HEK293 (cell line): ENCODE measurements around the gene IGF2BP2.

Source experiments
- CTCF ChIA-PET: fragments of 350-600 bp; formaldehyde crosslinking; extraction: SDS; loops from one replicate; lab custom pipeline; 2021; ENCODE audit warnings: antibody characterized with exemption; lab: Yijun Ruan, JAX
- POLR2A ChIA-PET: fragments of 300-600 bp; formaldehyde crosslinking; extraction: SDS; loops from one replicate; lab custom pipeline; 2020; ENCODE audit warnings: antibody characterized with exemption, inconsistent platforms; lab: Yijun Ruan, JAX
- H3K27ac ChIP-seq: fragments of 200-500 bp; sonication (Bioruptor generic); 2 replicates; pipeline ENCODE4 v1.5.1; 2014; ENCODE audit warnings: low read depth, low read length, control low read depth, inconsistent platforms; ENCODE audit errors: extremely low read depth
- H3K36me3 ChIP-seq, 2 experiments: fragments of 200-500 bp in 1 of 2; sonication (Bioruptor generic) in 1 of 2; 1 replicate in 1 of 2; 2 replicates in 1 of 2; pipeline ENCODE4 v1.5.1; 2014 to 2017; ENCODE audit warnings: inconsistent platforms in 2 of 2, low read length in 2 of 2; ENCODE audit not compliant: control insufficient read depth in 2 of 2, insufficient read depth in 1 of 2
- H3K4me1 ChIP-seq: fragments of 200-500 bp; sonication (Bioruptor generic); 2 replicates; pipeline ENCODE4 v1.5.1; 2014; ENCODE audit warnings: mild to moderate bottlenecking, low read length, inconsistent platforms; ENCODE audit not compliant: control insufficient read depth, insufficient read depth
- H3K4me3 ChIP-seq: 2 replicates; pipeline ENCODE4 v1.5.1; 2011; ENCODE audit warnings: low read depth, mild to moderate bottlenecking, control low read depth, low read length, moderate library complexity
- H3K9me3 ChIP-seq: fragments of 200-500 bp; sonication (Bioruptor generic); 2 replicates; pipeline ENCODE4 v1.5.1; 2014; ENCODE audit warnings: low read depth, low read length, inconsistent platforms; ENCODE audit not compliant: control insufficient read depth, insufficient read depth
- GLIS1 ChIP-seq: fragments of 450-650 bp; formaldehyde crosslinking; IDR thresholded peaks from 2 replicates; pipeline ENCODE4 v1.5.1; 2016; ENCODE audit warnings: missing biosample characterization, missing genetic modification characterization
- GLIS2 ChIP-seq: fragments of 450-650 bp; formaldehyde crosslinking; IDR thresholded peaks from 2 replicates; pipeline ENCODE4 v1.5.1; 2016; ENCODE audit warnings: missing biosample characterization, missing genetic modification characterization
- SCRT2 ChIP-seq: fragments of 450-650 bp; formaldehyde crosslinking; IDR thresholded peaks from 2 replicates; pipeline ENCODE4 v1.5.1; 2016; ENCODE audit warnings: missing biosample characterization, missing genetic modification characterization
- SETDB1 ChIP-seq: IDR thresholded peaks from one replicate; pipeline ENCODE4 v1.6.1; 2017; ENCODE audit warnings: mild to moderate bottlenecking, low read length, moderate library complexity, mixed read lengths; ENCODE audit not compliant: insufficient read length
- TRIM28 ChIP-seq: IDR thresholded peaks from 2 replicates; pipeline ENCODE4 v1.6.1; 2011; ENCODE audit warnings: low read length, control low read depth, borderline replicate concordance
- ZBTB21 ChIP-seq: fragments of 450-650 bp; formaldehyde crosslinking; IDR thresholded peaks from 2 replicates; pipeline ENCODE4 v1.5.1; 2017; ENCODE audit warnings: missing biosample characterization, missing genetic modification characterization
- ZBTB7A ChIP-seq: fragments of 450-650 bp; formaldehyde crosslinking; IDR thresholded peaks from 2 replicates; pipeline ENCODE4 v1.5.1; 2016; ENCODE audit warnings: low read depth, missing biosample characterization, missing genetic modification characterization
- ZNF302 ChIP-seq: fragments of 450-650 bp; formaldehyde crosslinking; IDR thresholded peaks from 2 replicates; pipeline ENCODE4 v1.5.1; 2016; ENCODE audit warnings: missing biosample characterization, missing genetic modification characterization, low read depth
- ZNF558 ChIP-seq: fragments of 450-650 bp; formaldehyde crosslinking; IDR thresholded peaks from 2 replicates; pipeline ENCODE4 v1.5.1; 2016; ENCODE audit warnings: missing biosample characterization, missing genetic modification characterization
- ZNF561 ChIP-seq: fragments of 450-650 bp; IDR thresholded peaks from 2 replicates; pipeline ENCODE4 v1.5.1; 2018; ENCODE audit warnings: missing biosample characterization, missing genetic modification characterization, borderline replicate concordance
- ZNF621 ChIP-seq: fragments of 450-650 bp; formaldehyde crosslinking; IDR thresholded peaks from 2 replicates; pipeline ENCODE4 v1.5.1; 2017; ENCODE audit warnings: missing biosample characterization, missing genetic modification characterization
- ZNF624 ChIP-seq: fragments of 450-650 bp; formaldehyde crosslinking; IDR thresholded peaks from 2 replicates; pipeline ENCODE4 v1.5.1; 2017; ENCODE audit warnings: missing biosample characterization, missing genetic modification characterization
- ZNF654 ChIP-seq: fragments of 450-650 bp; formaldehyde crosslinking; IDR thresholded peaks from 2 replicates; pipeline ENCODE4 v1.5.1; 2016; ENCODE audit warnings: low read depth, missing biosample characterization, missing genetic modification characterization
- ZNF660 ChIP-seq: fragments of 450-650 bp; IDR thresholded peaks from 2 replicates; pipeline ENCODE4 v1.5.1; 2018; ENCODE audit warnings: missing biosample characterization, mild to moderate bottlenecking, missing genetic modification characterization
- ZNF791 ChIP-seq: fragments of 450-650 bp; formaldehyde crosslinking; IDR thresholded peaks from 2 replicates; pipeline ENCODE4 v1.5.1; 2016; ENCODE audit warnings: missing biosample characterization, missing genetic modification characterization
- ZNF837 ChIP-seq: fragments of 450-650 bp; formaldehyde crosslinking; IDR thresholded peaks from 2 replicates; pipeline ENCODE4 v1.5.1; 2016; ENCODE audit warnings: missing biosample characterization, missing genetic modification characterization
- TF ChIP-seq, protein P1 (sequence below): fragments of 450-650 bp; formaldehyde crosslinking; IDR thresholded peaks from 2 replicates; pipeline ENCODE4 v1.5.1; 2016; ENCODE audit warnings: missing biosample characterization, missing genetic modification characterization, borderline replicate concordance
- TF ChIP-seq, protein P2 (sequence below): fragments of 450-650 bp; formaldehyde crosslinking; IDR thresholded peaks from 2 replicates; pipeline ENCODE4 v1.5.1; 2016; ENCODE audit warnings: missing biosample characterization, missing genetic modification characterization
- TF ChIP-seq, protein P3 (sequence below): fragments of 450-650 bp; formaldehyde crosslinking; IDR thresholded peaks from 2 replicates; pipeline ENCODE4; 2016; ENCODE audit warnings: missing biosample characterization, missing genetic modification characterization
- TF ChIP-seq, protein P4 (sequence below): fragments of 450-650 bp; formaldehyde crosslinking; IDR thresholded peaks from 2 replicates; pipeline ENCODE4 v1.5.1; 2017; ENCODE audit warnings: missing biosample characterization, missing genetic modification characterization

IGF2BP2 gene

DNA sequence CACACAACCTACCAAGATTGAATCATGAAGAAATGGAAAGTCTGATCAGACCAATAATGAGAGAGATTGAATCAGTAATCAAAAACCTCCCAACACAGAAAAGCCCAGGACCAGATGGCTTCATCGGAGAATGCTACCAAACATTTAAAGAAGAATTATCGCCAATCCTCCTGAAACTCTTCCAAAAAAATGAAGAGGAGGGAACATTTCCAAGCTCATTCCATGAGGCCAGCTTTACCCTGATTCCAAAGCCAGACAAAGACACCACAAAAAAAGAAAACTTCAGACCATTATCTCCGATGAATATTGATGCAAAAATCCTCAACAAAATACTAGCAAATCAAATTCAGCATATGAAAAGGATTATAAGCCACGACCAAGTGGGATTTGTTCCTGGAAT, 144.6 kb downstream of the IGF2BP2 start:
- H3K4me3 ChIP-seq, result no peak overlapping the region
- CTCF ChIA-PET, result interaction anchor here (0.6 to 1.0 kb wide), 2 partner anchors 21 to 856 kb away, joined by 3 read pairs; no protein-coding TSS in a partner anchor
- H3K27ac ChIP-seq, result no peak overlapping the region
- no peaks in the 10 kb centered on the region for H3K4me1 ChIP-seq
- POLR2A ChIA-PET, result no interaction called here
- no peak for TF ChIP-seq SCRT2 (tag by site-specific recombination)
- TF ChIP-seq ZNF837 (tag by site-specific recombination), result no peak
- no peak for TF ChIP-seq GLIS1
- TF ChIP-seq, protein P1, sequence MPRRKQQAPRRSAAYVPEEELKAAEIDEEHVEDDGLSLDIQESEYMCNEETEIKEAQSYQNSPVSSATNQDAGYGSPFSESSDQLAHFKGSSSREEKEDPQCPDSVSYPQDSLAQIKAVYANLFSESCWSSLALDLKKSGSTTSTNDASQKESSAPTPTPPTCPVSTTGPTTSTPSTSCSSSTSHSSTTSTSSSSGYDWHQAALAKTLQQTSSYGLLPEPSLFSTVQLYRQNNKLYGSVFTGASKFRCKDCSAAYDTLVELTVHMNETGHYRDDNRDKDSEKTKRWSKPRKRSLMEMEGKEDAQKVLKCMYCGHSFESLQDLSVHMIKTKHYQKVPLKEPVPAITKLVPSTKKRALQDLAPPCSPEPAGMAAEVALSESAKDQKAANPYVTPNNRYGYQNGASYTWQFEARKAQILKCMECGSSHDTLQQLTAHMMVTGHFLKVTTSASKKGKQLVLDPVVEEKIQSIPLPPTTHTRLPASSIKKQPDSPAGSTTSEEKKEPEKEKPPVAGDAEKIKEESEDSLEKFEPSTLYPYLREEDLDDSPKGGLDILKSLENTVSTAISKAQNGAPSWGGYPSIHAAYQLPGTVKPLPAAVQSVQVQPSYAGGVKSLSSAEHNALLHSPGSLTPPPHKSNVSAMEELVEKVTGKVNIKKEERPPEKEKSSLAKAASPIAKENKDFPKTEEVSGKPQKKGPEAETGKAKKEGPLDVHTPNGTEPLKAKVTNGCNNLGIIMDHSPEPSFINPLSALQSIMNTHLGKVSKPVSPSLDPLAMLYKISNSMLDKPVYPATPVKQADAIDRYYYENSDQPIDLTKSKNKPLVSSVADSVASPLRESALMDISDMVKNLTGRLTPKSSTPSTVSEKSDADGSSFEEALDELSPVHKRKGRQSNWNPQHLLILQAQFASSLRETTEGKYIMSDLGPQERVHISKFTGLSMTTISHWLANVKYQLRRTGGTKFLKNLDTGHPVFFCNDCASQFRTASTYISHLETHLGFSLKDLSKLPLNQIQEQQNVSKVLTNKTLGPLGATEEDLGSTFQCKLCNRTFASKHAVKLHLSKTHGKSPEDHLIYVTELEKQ (tag by site-specific recombination), result no peak
- TF ChIP-seq, protein P2, sequence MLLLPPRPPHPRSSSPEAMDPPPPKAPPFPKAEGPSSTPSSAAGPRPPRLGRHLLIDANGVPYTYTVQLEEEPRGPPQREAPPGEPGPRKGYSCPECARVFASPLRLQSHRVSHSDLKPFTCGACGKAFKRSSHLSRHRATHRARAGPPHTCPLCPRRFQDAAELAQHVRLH (tag by site-specific recombination), result no peak
- TF ChIP-seq GLIS2 (tag by site-specific recombination), result no peak
- TF ChIP-seq ZNF558 (tag by site-specific recombination), result no peak
- TF ChIP-seq, protein P3, sequence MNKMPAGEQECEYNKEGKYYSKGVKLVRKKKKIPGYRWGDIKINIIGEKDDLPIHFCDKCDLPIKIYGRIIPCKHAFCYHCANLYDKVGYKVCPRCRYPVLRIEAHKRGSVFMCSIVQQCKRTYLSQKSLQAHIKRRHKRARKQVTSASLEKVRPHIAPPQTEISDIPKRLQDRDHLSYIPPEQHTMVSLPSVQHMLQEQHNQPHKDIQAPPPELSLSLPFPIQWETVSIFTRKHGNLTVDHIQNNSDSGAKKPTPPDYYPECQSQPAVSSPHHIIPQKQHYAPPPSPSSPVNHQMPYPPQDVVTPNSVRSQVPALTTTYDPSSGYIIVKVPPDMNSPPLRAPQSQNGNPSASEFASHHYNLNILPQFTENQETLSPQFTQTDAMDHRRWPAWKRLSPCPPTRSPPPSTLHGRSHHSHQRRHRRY (tag by site-specific recombination), result no peak
- no peak for TF ChIP-seq ZNF624 (tag by site-specific recombination)
- no peak for TF ChIP-seq ZBTB21 (tag by site-specific recombination)
- TF ChIP-seq, all 188 proteins: peak for 0
- Histone ChIP-seq H3K9me3 (no peaks in the 10 kb centered on the region), H3K36me3 (peaks cover 24 to 53% of the 10 kb centered on the region in 2 experiments)

DNA sequence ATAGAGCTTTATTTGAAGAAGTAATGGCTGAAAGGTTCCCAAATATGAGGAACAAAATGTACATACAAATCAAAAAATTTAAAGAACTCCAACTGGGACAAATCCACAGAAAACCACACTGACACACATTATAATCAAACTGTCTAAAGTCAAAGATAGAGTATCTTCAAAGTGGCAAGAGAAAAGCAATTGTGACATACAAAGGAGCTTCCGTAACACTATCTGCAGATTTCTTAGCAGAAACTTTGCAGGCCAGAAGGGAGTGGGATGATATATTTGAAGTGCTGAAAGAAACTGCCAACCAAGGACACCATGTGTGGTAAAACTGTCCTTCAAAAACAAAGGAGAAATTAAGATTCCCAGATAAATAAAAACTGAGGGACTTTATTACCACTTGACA, 146.8 kb downstream of the IGF2BP2 start:
- no peak overlapping the region for H3K4me3 ChIP-seq
- H3K27ac ChIP-seq, result no peak overlapping the region
- no peaks in the 10 kb centered on the region for H3K9me3 ChIP-seq
- POLR2A ChIA-PET, result no interaction called here
- H3K36me3 ChIP-seq, result peaks cover 15 to 55% of the 10 kb centered on the region in 2 experiments
- no peaks in the 10 kb centered on the region for H3K4me1 ChIP-seq
- CTCF ChIA-PET, result interaction anchor here (0.7 to 2.6 kb wide), 11 partner anchors 8 to 265 kb away, joined by 3 to 22 read pairs (median 4); no protein-coding TSS in a partner anchor
- TF ChIP-seq ZNF561 (tag by site-specific recombination) (no peak), TRIM28 (0 out of 2 replicates have a peak, but pooled peaks have one; percentile 15), SETDB1 (peak; percentile 80), ZNF302 (tag by site-specific recombination) (no peak), ZNF791 (tag by site-specific recombination) (peak; percentile 62; the same call in 1 of the 2 replicates), ZNF621 (tag by site-specific recombination) (no peak)

DNA sequence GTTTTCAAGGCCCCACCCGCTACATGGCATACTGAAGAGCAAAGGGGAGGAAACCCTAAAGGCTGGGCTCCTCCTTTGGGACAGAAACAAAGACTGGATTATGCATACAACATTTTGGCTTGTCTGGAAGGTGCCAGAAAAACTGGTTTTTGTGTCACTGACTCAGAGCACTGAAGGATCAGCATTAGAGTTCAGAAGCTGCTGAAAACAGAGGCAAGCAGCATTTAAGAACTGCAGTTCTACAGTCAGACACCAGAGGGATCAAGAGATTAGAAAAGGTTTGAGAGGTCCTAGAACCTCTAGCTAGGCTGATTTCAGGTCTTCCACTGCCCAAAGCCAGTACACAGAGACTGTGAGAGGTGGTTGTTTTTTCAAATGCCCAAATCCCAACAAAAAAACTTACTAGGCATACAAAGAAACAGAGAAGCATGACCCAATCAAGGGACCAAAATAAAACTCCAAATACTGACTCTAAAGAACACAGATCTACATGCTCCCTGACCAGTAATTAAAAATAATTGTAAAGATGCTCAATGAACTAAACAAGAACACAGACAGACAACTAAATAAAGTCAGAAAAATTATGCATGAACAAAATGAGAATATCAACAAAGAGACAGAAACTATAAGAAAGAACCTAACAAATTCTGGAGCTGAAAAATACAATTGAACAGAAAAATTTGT, 147.6 kb downstream of the IGF2BP2 start:
- no peaks in the 10 kb centered on the region for H3K4me1 ChIP-seq
- POLR2A ChIA-PET, result no interaction called here
- CTCF ChIA-PET, result interaction anchor here (0.6 to 2.6 kb wide), 14 partner anchors 9 to 266 kb away, joined by 3 to 22 read pairs (median 4); no protein-coding TSS in a partner anchor
- TF ChIP-seq ZNF654 (peak; percentile 36), ZNF660 (tag by site-specific recombination) (peak; percentile 39; the same call in 1 of the 2 replicates), ZBTB7A (tag by site-specific recombination) (no peak)
- TF ChIP-seq, protein P4, sequence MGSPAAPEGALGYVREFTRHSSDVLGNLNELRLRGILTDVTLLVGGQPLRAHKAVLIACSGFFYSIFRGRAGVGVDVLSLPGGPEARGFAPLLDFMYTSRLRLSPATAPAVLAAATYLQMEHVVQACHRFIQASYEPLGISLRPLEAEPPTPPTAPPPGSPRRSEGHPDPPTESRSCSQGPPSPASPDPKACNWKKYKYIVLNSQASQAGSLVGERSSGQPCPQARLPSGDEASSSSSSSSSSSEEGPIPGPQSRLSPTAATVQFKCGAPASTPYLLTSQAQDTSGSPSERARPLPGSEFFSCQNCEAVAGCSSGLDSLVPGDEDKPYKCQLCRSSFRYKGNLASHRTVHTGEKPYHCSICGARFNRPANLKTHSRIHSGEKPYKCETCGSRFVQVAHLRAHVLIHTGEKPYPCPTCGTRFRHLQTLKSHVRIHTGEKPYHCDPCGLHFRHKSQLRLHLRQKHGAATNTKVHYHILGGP, result no peak
- no peak overlapping the region for H3K4me3 ChIP-seq
- H3K9me3 ChIP-seq, result no peaks in the 10 kb centered on the region
- peaks cover 13 to 55% of the 10 kb centered on the region in 2 experiments for H3K36me3 ChIP-seq
- no peak overlapping the region for H3K27ac ChIP-seq
